ENCODE results near the gene SLC51B. TPM values are rescaled to one million over a fixed set of nuclear protein-coding genes. Genes with fewer than 3 reads are reported as not detected.
"Not testable (repeated sequence)": the region's sequence is repeated elsewhere in the genome, so short reads cannot be mapped to it uniquely, and the experiment has no call there.

SLC51B gene
- total RNA-seq, 6 experiments from 2014 or later, result 0.32 to 10.1 (median 2.7) TPM

DNA sequence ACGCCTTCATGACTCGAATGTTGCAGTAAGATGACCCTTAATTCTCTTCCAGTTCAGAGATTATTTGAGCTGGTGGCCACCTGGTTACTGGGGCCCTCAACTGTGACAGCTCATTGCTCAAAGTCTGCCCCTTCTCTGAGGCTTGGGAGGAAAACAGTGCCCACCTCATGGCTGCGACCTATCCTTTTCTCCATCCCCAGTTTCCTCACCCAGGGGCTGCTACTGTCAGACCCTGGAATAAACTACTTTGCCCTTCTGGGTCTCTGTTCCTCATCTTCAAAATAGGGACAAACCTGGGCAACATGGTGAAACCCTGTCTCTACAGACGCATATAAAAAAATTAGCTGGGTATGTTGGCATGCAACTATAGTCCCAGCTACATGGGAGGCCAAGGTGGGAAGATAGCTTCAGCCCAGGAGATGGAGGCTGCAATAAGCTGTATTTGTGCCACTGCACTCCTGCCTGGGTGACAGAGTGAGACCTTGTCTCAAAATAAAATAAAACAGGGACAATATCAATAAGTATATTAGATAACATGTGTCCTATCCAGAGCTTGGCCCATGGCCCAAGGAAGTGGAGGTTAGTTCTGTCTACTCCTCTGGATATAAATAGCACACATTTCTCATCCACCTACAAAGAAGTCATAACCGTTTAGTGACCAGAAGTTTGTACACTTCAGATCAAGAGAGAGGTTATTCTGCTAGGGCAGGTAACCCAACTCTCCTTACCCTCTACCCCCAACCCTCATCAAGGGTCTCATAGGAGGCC, 24.8 kb downstream of the SLC51B start:
- WGBS (ENCODE audit: insufficient coverage, low coverage, low lambda C conversion rate, missing lambda C conversion rate), result 72% methylated on average over 3 of the region's 5 CpGs
- no peak for ATAC-seq
- no peak for DNase-seq
- Histone ChIP-seq H3K27me3 (peaks cover 0 to 4% of the 10 kb centered on the region in 2 donors), H3K4me3 (no peak overlapping the region), H3K9me3 (no peaks in the 10 kb centered on the region), H3K4me1 (peaks cover 0 to 6% (median 0%) of the 10 kb centered on the region in 4 donors), H3K36me3 (no peaks in the 10 kb centered on the region), H3K27ac (no peak overlapping the region)
- no peak for TF ChIP-seq POLR2A (IDR thresholded peaks at IDR 0.05)
- TF ChIP-seq, protein P1, sequence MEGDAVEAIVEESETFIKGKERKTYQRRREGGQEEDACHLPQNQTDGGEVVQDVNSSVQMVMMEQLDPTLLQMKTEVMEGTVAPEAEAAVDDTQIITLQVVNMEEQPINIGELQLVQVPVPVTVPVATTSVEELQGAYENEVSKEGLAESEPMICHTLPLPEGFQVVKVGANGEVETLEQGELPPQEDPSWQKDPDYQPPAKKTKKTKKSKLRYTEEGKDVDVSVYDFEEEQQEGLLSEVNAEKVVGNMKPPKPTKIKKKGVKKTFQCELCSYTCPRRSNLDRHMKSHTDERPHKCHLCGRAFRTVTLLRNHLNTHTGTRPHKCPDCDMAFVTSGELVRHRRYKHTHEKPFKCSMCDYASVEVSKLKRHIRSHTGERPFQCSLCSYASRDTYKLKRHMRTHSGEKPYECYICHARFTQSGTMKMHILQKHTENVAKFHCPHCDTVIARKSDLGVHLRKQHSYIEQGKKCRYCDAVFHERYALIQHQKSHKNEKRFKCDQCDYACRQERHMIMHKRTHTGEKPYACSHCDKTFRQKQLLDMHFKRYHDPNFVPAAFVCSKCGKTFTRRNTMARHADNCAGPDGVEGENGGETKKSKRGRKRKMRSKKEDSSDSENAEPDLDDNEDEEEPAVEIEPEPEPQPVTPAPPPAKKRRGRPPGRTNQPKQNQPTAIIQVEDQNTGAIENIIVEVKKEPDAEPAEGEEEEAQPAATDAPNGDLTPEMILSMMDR (IDR thresholded peaks at IDR 0.05), result no peak
- intact Hi-C loops (cut with DNase I), result no loop called here

- H3K27ac ChIP-seq, result no peak overlapping the region
- H3K36me3 ChIP-seq, result no peaks in the 10 kb centered on the region
- H3K9me3 ChIP-seq, result no peaks in the 10 kb centered on the region
- DNase-seq (no peak), ATAC-seq (no peak)
- WGBS (ENCODE audit: insufficient coverage, low coverage, low lambda C conversion rate, missing lambda C conversion rate), result 60% methylated on average over 2 of the region's 5 CpGs
- H3K4me3 ChIP-seq, result no peak overlapping the region
- peaks cover 0 to 6% (median 0%) of the 10 kb centered on the region in 4 donors for H3K4me1 ChIP-seq
- TF ChIP-seq POLR2A (IDR thresholded peaks at IDR 0.05), result no peak
- TF ChIP-seq, protein P1 (IDR thresholded peaks at IDR 0.05), result no peak
- intact Hi-C loops (cut with DNase I), result no loop called here
- H3K27me3 ChIP-seq, result peaks cover 0 to 4% of the 10 kb centered on the region in 2 donors
Measured at GRCh38 chr15:65071381-65071811, 26.2 kb downstream of the SLC51B start.

DNA sequence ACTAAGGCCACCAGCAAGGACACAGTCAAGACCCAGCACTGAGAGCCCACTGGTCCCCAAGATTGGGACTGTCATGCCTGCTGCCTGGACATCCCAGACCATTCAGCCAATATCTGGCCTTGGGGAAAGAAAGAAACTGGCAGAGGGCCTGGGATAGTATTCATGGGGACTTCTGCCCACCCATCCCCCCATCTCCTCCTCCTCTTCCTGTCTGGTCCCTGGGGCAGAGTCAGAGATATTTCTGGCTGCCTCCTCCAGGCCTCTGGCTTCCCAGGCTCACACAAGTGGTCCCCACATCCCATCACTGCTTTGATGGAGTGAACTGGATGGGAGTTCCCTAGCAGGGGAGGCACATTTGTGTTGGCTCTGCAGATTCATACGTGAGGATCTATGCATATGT, 26.8 kb downstream of the SLC51B start:
- no peaks in the 10 kb centered on the region for H3K36me3 ChIP-seq
- peaks cover 0 to 6% (median 0%) of the 10 kb centered on the region in 4 donors for H3K4me1 ChIP-seq
- H3K4me3 ChIP-seq, result no peak overlapping the region
- H3K27ac ChIP-seq, result no peak overlapping the region
- peak in 1 of 4 donors; percentile 23 for ATAC-seq
- DNase-seq, result no peak
- TF ChIP-seq, protein P1 (IDR thresholded peaks at IDR 0.05), result no peak
- TF ChIP-seq POLR2A (IDR thresholded peaks at IDR 0.05), result no peak
- peaks cover 0 to 4% of the 10 kb centered on the region in 2 donors for H3K27me3 ChIP-seq
- 86% methylated on average over 1 of the region's 1 CpG for WGBS (ENCODE audit: insufficient coverage, low coverage, low lambda C conversion rate, missing lambda C conversion rate)
- intact Hi-C loops (cut with DNase I), result no loop called here
- H3K9me3 ChIP-seq, result no peaks in the 10 kb centered on the region

GRCh38 chr15:65072617-65073016, 27.4 kb downstream of the SLC51B start:
- ATAC-seq, result no peak
- H3K27ac ChIP-seq, result no peak overlapping the region

DNA sequence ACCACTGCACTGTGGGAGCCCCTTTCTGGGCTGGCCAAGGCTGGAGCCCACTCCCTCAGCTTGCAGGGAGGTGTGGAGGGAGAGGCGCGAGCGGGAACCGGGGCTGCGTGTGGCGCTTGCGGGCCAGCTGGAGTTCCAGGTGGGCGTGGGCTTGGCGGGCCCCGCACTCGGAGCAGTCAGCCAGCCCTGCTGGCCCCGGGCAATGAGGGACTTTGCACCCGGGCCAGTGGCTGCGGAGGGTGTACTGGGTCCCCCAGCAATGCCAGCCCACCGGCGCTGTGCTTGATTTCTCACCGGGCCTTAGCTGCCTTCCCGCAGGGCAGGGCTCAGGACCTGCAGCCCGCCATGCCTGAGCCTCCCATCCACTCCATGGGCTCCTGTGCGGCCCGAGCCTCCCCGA, 29.8 kb downstream of the SLC51B start:
- H3K27me3 ChIP-seq; H3K27ac ChIP-seq; intact Hi-C loops (cut with DNase I); ATAC-seq; H3K36me3 ChIP-seq; H3K4me1 ChIP-seq; DNase-seq; H3K9me3 ChIP-seq; H3K4me3 ChIP-seq: not testable (repeated sequence)
- no CpG with 5 or more reads among the region's 22 CpGs for WGBS (ENCODE audit: insufficient coverage, low coverage, low lambda C conversion rate, missing lambda C conversion rate)

More at GRCh38 chr15:65072617-65073016, 27.4 kb downstream of the SLC51B start:
- TF ChIP-seq, protein P1 (IDR thresholded peaks at IDR 0.05), result no peak
- no peak for TF ChIP-seq POLR2A (IDR thresholded peaks at IDR 0.05)
- intact Hi-C loops (cut with DNase I), result no loop called here
- H3K4me1 ChIP-seq, result peaks cover 0 to 4% (median 0%) of the 10 kb centered on the region in 4 donors
- DNase-seq, result no peak
- H3K4me3 ChIP-seq, result no peak overlapping the region
- H3K36me3 ChIP-seq, result no peaks in the 10 kb centered on the region
- 92% methylated on average over 2 of the region's 3 CpGs for WGBS (ENCODE audit: insufficient coverage, low coverage, low lambda C conversion rate, missing lambda C conversion rate)
- no peaks in the 10 kb centered on the region for H3K9me3 ChIP-seq
- H3K27me3 ChIP-seq, result peaks cover 0 to 1% of the 10 kb centered on the region in 2 donors

DNA sequence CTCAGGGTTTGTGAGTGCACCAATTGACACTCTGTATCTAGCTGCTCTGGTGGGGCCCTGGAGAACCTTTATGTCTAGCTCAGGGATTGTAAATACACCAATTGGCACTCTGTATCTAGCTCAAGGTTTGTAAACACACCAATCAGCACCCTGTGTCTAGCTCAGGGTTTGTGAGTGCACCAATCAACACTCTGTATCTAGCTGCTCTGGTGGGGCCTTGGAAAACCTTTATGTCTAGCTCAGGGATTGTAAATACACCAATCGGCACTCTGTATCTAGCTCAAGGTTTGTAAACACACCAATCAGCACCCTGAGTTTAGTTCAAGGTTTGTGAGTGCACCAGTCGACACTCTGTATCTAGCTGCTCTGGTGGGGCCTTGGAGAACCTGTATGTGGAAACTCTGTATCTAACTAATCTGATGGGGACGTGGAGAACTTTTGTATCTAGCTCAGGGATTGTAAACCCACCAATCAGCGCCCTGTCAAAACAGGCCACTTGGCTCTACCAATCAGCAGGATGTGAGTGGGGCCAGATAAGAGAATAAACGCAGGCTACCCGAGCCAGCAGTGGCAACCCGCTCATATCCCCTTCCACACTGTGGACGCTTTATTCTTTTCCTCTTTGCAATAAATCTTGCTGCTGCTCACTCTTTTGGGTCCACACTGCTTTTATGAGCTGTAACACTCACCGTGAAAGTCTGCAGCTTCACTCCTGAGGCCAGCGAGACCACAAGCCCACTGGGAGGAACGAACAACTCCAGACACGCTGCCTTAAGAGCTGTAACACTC, 30.6 kb downstream of the SLC51B start:
- intact Hi-C loops (cut with DNase I); H3K4me3 ChIP-seq; H3K4me1 ChIP-seq; H3K27me3 ChIP-seq; H3K9me3 ChIP-seq; ATAC-seq; DNase-seq; H3K27ac ChIP-seq; H3K36me3 ChIP-seq: not testable (repeated sequence)
- 69% methylated on average over 8 of the region's 12 CpGs for WGBS (ENCODE audit: insufficient coverage, low coverage, low lambda C conversion rate, missing lambda C conversion rate)

All from right lobe of liver (tissue), 6 donors.